ENCODE results near the gene SLC25A47. TPM values are rescaled to one million over a fixed set of nuclear protein-coding genes. Genes with fewer than 3 reads are reported as not detected.

Gene SLC25A47
- total RNA-seq, 1 experiment from 2014 or later = 0.13 TPM

- no peak overlapping the region for H3K56ac ChIP-seq (ENCODE audit: insufficient read length, low read depth, low read length)
- H2BK15ac ChIP-seq (ENCODE audit: low read depth, low read length) = no peak overlapping the region
- H3K9ac ChIP-seq (ENCODE audit: extremely low read depth, insufficient read length, low read length) = no peak overlapping the region
- H4K20me1 ChIP-seq (ENCODE audit: control insufficient read depth, insufficient read depth, insufficient read length) = no peaks in the 10 kb centered on the region
- Mint-ChIP-seq H3K4me1 (peaks cover 32 to 41% of the 10 kb centered on the region in 2 experiments), H3K36me3 (ENCODE audit: insufficient read depth in 1 of 3, low read depth in 3 of 3) (peaks cover 20 to 39% (median 35%) of the 10 kb centered on the region in 3 experiments), H3K27ac (peak overlapping the region in 1 of 3 experiments; percentile 26; a peak in 1 of 7 replicates), H3K9me3 (no peaks in the 10 kb centered on the region), H3K4me3 (no peak overlapping the region), H3K27me3 (ENCODE audit: low read depth) (no peaks in the 10 kb centered on the region)
- no peak overlapping the region for H3K23ac ChIP-seq (ENCODE audit: insufficient read length, low read depth, low read length)
- no peak overlapping the region for H3K18ac ChIP-seq (ENCODE audit: insufficient read length, low read depth, low read length)
- H3K9me3 ChIP-seq (ENCODE audit: control insufficient read depth, low read depth, low read length) = no peaks in the 10 kb centered on the region
- H4K91ac ChIP-seq (ENCODE audit: insufficient read length, low read depth, low read length) = no peak overlapping the region
- H2BK120ac ChIP-seq (ENCODE audit: low read depth, low read length, poor library complexity, severe bottlenecking) = no peak overlapping the region
- no peaks in the 10 kb centered on the region for H3K23me2 ChIP-seq (ENCODE audit: insufficient read length, low read depth, low read length, poor library complexity, severe bottlenecking)
- no peak overlapping the region for H2AK5ac ChIP-seq (ENCODE audit: insufficient read length, low read length)
- H3T11ph ChIP-seq (ENCODE audit: low read length) = no peak overlapping the region
- peaks cover 8% of the 10 kb centered on the region; the same call in 1 of the 2 replicates for H3K79me2 ChIP-seq (ENCODE audit: insufficient read depth, low read length)
- WGBS (ENCODE audit: extremely low coverage, insufficient read length, low lambda C conversion rate) = no CpG with 5 or more reads among the region's 8 CpGs
- no peak overlapping the region for H2BK5ac ChIP-seq (ENCODE audit: insufficient read length, low read length)
- H3K4me2 ChIP-seq (ENCODE audit: insufficient read depth, insufficient read length, low read length) = no peak overlapping the region
- H4K5ac ChIP-seq (ENCODE audit: insufficient read length, low read depth, low read length) = no peak overlapping the region
- H4K8ac ChIP-seq (replicated peaks; ENCODE audit: insufficient read length, low read depth, low read length) = no peak overlapping the region
- no peaks in the 10 kb centered on the region; the same call in 1 of the 2 replicates for H3K4me1 ChIP-seq (ENCODE audit: insufficient read depth, low read length)
- DNase-seq = no peak
- no peaks in the 10 kb centered on the region for H3K27me3 ChIP-seq (ENCODE audit: insufficient read depth, low read length)
- no peak overlapping the region for H3K4ac ChIP-seq (ENCODE audit: low read depth, low read length)
- peaks cover 6% of the 10 kb centered on the region for H3K79me1 ChIP-seq (ENCODE audit: insufficient read depth, low read depth, low read length, poor library complexity, severe bottlenecking)
- H3K14ac ChIP-seq (ENCODE audit: insufficient read depth, low read length) = no peak overlapping the region
- no peak overlapping the region for H2BK12ac ChIP-seq (ENCODE audit: insufficient read length, low read depth, low read length)
- H2BK20ac ChIP-seq (ENCODE audit: low read depth, low read length, poor library complexity, severe bottlenecking) = no peak overlapping the region
- H3K27ac ChIP-seq (ENCODE audit: insufficient read length, low read depth, low read length) = no peak overlapping the region
- TF ChIP-seq CTCF (conservative IDR thresholded peaks at IDR 0.05) = no peak
- no peak overlapping the region for H2AFZ ChIP-seq (ENCODE audit: low read length)
Observed at GRCh38 chr14:100278702-100279101, 44.4 kb upstream of the SLC25A47 start.
